Thoracic aorta (tissue), 2 donors: ENCODE measurements around the gene SYTL2. TPM values are rescaled to one million over a fixed set of nuclear protein-coding genes. Genes with fewer than 3 reads are reported as not detected.

ENCODE experiments used
- ATAC-seq: fragments of 150-250 bp; one replicate; pipeline ENCODE4 v1.8.0; 2017; ENCODE audit warnings: low read depth; ENCODE audit not compliant: insufficient number of reproducible peaks, low FRiP score
- DNase-seq: peaks from one replicate; pipeline ENCODE4 v3.0.0-alpha.2; 2020; ENCODE audit warnings: low spot score
- H3K27ac ChIP-seq, 2 donors: fragments of 200-600 bp; sonication (generic); 1 replicate in 1 of 2; 2 replicates in 1 of 2; pipeline ENCODE4 v1.5.1; 2016; ENCODE audit warnings: mild to moderate bottlenecking in 2 of 2, moderate library complexity in 2 of 2
- H3K27me3 ChIP-seq: fragments of 200-600 bp; sonication (generic); replicated peaks from 2 replicates; pipeline ENCODE4 v1.6.0; 2016; ENCODE audit warnings: mild to moderate bottlenecking; ENCODE audit not compliant: insufficient read depth
- H3K36me3 ChIP-seq: fragments of 200-600 bp; sonication (generic); one replicate; pipeline ENCODE4 v1.5.1; 2016
- H3K4me1 ChIP-seq, 2 donors: fragments of 200-600 bp; sonication (generic); 1 replicate in 1 of 2; 2 replicates in 1 of 2; pipeline versions ENCODE4 v1.5.1 to v1.6.0; 2016; ENCODE audit warnings: low read depth in 2 of 2, mild to moderate bottlenecking in 1 of 2; ENCODE audit not compliant: control insufficient read depth in 1 of 2
- H3K4me3 ChIP-seq: fragments of 200-600 bp; sonication (generic); 2 replicates; pipeline ENCODE4 v1.5.1; 2016; ENCODE audit warnings: mild to moderate bottlenecking
- H3K9me3 ChIP-seq: fragments of 200-600 bp; sonication (generic); 2 replicates; pipeline ENCODE4 v1.5.1; 2016
- total RNA-seq, 2 donors: library from RNA; depleted of rRNA; stranded (reverse); fragments of >200 nt; gene quantifications; one replicate each; pipeline versions ENCODE4 v1.1.0 to v1.2.3, GENCODE V29; 2016
- TF ChIP-seq, protein P1 (sequence below): fragments of 200-600 bp; sonication (generic); IDR thresholded peaks from one replicate; pipeline ENCODE4 v1.5.1; 2019; ENCODE audit warnings: antibody characterized with exemption

Gene SYTL2
- total RNA-seq, 2 donors from 2014 or later: 27.8 to 36.0 TPM

DNA sequence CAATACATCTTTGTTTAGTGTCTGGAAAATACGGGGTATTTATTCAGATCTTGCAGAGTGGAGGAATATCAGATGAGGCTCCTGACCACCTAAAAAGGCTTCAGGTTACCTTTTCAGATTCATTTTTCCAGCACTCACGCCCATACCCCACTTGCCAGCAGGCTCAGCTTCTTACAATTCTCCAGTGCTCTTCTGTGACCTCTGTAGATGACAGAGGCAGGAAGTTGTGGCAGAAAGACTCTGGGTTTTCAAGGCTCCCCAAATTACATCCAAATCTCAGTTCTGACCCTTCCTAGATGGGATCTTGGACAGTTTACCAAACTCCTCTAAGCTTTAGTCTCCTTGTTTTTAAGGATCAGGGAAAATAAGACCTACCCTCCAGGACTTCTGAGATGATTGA lies 61.1 kb downstream of the SYTL2 start:
- ATAC-seq: no peak
- no peaks in the 10 kb centered on the region for H3K27me3 ChIP-seq
- no peaks in the 10 kb centered on the region for H3K4me1 ChIP-seq
- no peak overlapping the region for H3K4me3 ChIP-seq
- TF ChIP-seq, protein P1, sequence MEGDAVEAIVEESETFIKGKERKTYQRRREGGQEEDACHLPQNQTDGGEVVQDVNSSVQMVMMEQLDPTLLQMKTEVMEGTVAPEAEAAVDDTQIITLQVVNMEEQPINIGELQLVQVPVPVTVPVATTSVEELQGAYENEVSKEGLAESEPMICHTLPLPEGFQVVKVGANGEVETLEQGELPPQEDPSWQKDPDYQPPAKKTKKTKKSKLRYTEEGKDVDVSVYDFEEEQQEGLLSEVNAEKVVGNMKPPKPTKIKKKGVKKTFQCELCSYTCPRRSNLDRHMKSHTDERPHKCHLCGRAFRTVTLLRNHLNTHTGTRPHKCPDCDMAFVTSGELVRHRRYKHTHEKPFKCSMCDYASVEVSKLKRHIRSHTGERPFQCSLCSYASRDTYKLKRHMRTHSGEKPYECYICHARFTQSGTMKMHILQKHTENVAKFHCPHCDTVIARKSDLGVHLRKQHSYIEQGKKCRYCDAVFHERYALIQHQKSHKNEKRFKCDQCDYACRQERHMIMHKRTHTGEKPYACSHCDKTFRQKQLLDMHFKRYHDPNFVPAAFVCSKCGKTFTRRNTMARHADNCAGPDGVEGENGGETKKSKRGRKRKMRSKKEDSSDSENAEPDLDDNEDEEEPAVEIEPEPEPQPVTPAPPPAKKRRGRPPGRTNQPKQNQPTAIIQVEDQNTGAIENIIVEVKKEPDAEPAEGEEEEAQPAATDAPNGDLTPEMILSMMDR: no peak
- DNase-seq: no peak
- H3K36me3 ChIP-seq: no peaks in the 10 kb centered on the region
- no peaks in the 10 kb centered on the region for H3K9me3 ChIP-seq
- no peak overlapping the region for H3K27ac ChIP-seq

DNA sequence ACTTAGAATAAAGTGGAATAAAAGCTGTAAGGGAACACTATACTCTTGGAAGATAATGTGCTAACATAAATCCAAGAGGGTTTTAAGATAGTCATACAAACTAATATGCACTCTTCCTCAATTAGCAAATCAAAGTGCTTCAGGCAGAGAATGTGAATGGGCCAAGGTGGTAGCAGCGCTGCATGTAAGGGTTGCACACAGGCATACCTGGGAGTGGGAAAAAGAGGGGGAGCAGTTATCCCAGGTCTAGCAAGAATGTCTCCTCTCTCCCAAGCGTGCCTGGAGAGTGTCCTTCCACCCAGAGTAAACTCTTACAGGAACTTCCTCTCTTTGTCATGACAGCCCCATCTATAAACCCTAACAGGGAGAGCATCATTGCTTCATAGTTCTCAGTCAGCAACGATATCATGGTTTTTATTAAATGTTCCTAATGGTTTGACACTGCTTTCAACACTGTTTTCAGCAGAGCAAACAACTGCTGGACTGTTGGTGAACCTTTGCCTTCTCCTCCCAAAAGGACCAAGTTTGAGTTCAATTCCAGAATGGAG lies 61.6 kb downstream of the SYTL2 start:
- no peaks in the 10 kb centered on the region for H3K9me3 ChIP-seq
- no peaks in the 10 kb centered on the region for H3K27me3 ChIP-seq
- DNase-seq (no peak), ATAC-seq (no peak)
- H3K36me3 ChIP-seq: no peaks in the 10 kb centered on the region
- H3K4me1 ChIP-seq: no peaks in the 10 kb centered on the region
- no peak overlapping the region for H3K27ac ChIP-seq
- H3K4me3 ChIP-seq: no peak overlapping the region
- TF ChIP-seq, protein P1: no peak

DNA sequence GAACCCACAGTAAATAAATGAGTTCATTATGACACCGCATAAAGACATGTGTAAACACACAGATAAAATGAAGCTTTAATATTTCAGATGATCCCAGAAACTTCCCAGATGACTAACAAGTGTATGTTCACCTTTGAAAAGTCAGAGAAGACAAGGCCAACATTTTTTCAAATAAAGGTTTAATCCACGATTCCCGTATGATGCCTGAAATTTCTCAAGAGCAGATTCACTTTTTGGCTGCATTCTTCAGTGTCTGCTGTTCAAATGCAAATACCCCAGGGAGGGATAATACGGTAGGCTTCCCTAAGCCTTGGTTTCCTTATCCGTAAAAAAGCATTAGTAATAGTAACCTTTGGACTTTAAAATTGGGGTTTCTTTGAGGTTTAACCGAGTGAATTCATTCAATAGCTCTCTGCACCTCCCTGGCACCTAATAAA lies 62.5 kb downstream of the SYTL2 start:
- TF ChIP-seq, protein P1: no peak
- H3K4me1 ChIP-seq: no peaks in the 10 kb centered on the region
- ATAC-seq (no peak), DNase-seq (no peak)
- H3K27ac ChIP-seq: no peak overlapping the region
- no peaks in the 10 kb centered on the region for H3K36me3 ChIP-seq
- H3K27me3 ChIP-seq: no peaks in the 10 kb centered on the region
- H3K9me3 ChIP-seq: no peaks in the 10 kb centered on the region
- H3K4me3 ChIP-seq: no peak overlapping the region

DNA sequence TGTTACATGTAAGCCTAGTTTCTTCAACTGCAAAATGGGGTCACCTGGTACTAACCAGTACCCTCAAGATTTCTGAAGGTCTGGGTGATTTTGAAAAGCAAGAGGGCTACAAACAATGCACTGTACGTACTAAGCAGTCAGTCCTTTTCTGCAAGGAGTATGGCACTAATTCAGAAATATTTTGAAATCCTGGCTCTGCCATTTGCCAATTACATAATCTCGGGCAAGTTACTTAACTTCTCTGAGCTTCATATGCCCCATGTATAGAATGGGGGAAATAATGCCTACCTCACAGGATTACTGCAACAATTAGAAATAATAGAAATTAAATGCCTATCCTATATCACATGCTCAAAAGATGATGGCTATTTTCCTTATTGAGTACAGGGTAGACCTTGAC lies 64.3 kb downstream of the SYTL2 start:
- H3K27me3 ChIP-seq: no peaks in the 10 kb centered on the region
- H3K4me3 ChIP-seq: no peak overlapping the region
- DNase-seq (no peak), ATAC-seq (no peak)
- no peaks in the 10 kb centered on the region for H3K9me3 ChIP-seq
- TF ChIP-seq, protein P1: no peak
- no peaks in the 10 kb centered on the region for H3K36me3 ChIP-seq
- H3K27ac ChIP-seq: no peak overlapping the region
- H3K4me1 ChIP-seq: no peaks in the 10 kb centered on the region

DNA sequence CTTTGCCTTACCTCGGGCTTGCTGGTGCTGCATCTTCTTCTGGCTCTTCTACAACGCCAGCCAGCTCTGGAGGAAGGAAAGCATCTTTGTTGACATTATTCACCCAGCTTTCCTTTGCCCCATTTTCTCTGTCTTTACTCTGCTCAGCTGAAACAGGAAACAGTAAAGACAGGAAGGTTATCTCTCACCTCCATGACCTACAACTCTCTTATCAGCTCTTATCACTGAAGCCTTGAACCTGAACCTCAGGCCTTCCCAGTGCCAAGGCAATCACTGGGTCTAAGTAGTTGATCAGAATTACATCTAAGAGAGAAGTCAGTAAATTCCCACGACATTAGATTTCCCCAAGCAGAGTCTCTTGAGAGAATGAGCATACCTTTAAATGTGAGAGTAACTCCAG lies 65.3 kb downstream of the SYTL2 start:
- no peaks in the 10 kb centered on the region for H3K4me1 ChIP-seq
- TF ChIP-seq, protein P1: no peak
- ATAC-seq (no peak), DNase-seq (no peak)
- H3K36me3 ChIP-seq: no peaks in the 10 kb centered on the region
- H3K9me3 ChIP-seq: no peaks in the 10 kb centered on the region
- no peak overlapping the region for H3K27ac ChIP-seq
- H3K27me3 ChIP-seq: no peaks in the 10 kb centered on the region
- H3K4me3 ChIP-seq: no peak overlapping the region
